K562 (cell line): Measurements from ENCODE around the gene SELENOW. TPM values are rescaled to one million over a fixed set of nuclear protein-coding genes. Genes with fewer than 3 reads are reported as not detected.
A peak's percentile ranks its signal among the peaks of the same experiment; 100 is the strongest.

ENCODE experiments used
- ATAC-seq: fragments of 200-7000 bp; cut with Tn5 transposase; 3 replicates; pipeline ENCODE4 v1.9.1; 2020; ENCODE audit warnings: moderate library complexity
- BruUV-seq: library from RNA; stranded (reverse); fragments of 400-500 nt; replicated peaks from 2 replicates; lab custom pipeline; 2021; lab: Mats Ljungman, UMichigan
- CTCF ChIA-PET: fragments of 300-600 bp; formaldehyde crosslinking; extraction: SDS; loops from one replicate; lab custom pipeline; 2021; ENCODE audit warnings: low intra/inter-chr PET ratio; lab: Yijun Ruan, JAX
- POLR2A ChIA-PET: fragments of 300-600, 350-650 bp; sonication (Branson Sonifier 250); formaldehyde crosslinking; extraction: SDS; loops from one replicate; lab custom pipeline; 2021; ENCODE audit warnings: antibody characterized with exemption, inconsistent platforms; lab: Yijun Ruan, JAX
- DNase-seq, 4 experiments: peaks; one replicate each; pipeline versions ENCODE4 v3.0.0 to v3.0.0-alpha.2; 2011 to 2018; ENCODE audit warnings: low spot score in 3 of 4, mixed read lengths in 3 of 4; ENCODE audit errors: extremely low read depth in 1 of 4
- FAIRE-seq: peaks from 2 replicates; lab custom pipeline; 2011; peaks lifted over from hg19 to GRCh38; lab: Jason Lieb, UNC
- H2AFZ ChIP-seq: 2 replicates; pipeline ENCODE4 v1.6.0; 2011; ENCODE audit warnings: low read depth, low read length, control low read depth, inconsistent platforms
- H3K27ac ChIP-seq: fragments of 200-600 bp; 3 replicates; pipeline ENCODE4 v1.8.0; 2011; ENCODE audit warnings: low read depth, mild to moderate bottlenecking, control low read depth, inconsistent platforms, low read length, moderate library complexity, mixed read lengths; ENCODE audit errors: extremely low read depth
- H3K27me3 ChIP-seq, 2 experiments: fragments of 300-600 bp in 1 of 2; 2 replicates in 1 of 2; 3 replicates in 1 of 2; pipeline versions ENCODE4 v1.6.0 to v1.8.0; 2011; ENCODE audit warnings: inconsistent platforms in 2 of 2, low read length in 2 of 2, mild to moderate bottlenecking in 1 of 2, mixed read lengths in 1 of 2, moderate library complexity in 1 of 2; ENCODE audit not compliant: control insufficient read depth in 2 of 2, insufficient read depth in 2 of 2
- H3K36me3 ChIP-seq: fragments of 300-600 bp; 3 replicates; pipeline ENCODE4 v1.8.0; 2011; ENCODE audit warnings: mild to moderate bottlenecking, low read length, inconsistent platforms; ENCODE audit not compliant: control insufficient read depth, insufficient read depth
- H3K4me1 ChIP-seq, 2 experiments: fragments of 200-600 bp in 1 of 2; replicated peaks in 1 of 2; 2 replicates in 1 of 2; 3 replicates in 1 of 2; pipeline versions ENCODE4 v1.5.1 to v1.8.0; 2011; ENCODE audit warnings: inconsistent platforms in 2 of 2, low read length in 2 of 2, mild to moderate bottlenecking in 1 of 2, mixed read lengths in 1 of 2, moderate library complexity in 1 of 2; ENCODE audit not compliant: control insufficient read depth in 2 of 2, insufficient read depth in 2 of 2
- H3K4me2 ChIP-seq: 2 replicates; pipeline ENCODE4 v1.6.1; 2011; ENCODE audit warnings: low read length, control low read depth, inconsistent platforms, mixed read lengths; ENCODE audit not compliant: insufficient read depth
- H3K4me3 ChIP-seq: fragments of 200-600 bp; sonication (generic), shearing (Covaris generic); 2 replicates; pipeline ENCODE4 v1.5.1; 2016; ENCODE audit warnings: control low read depth, inconsistent platforms
- H3K79me2 ChIP-seq: fragments of 200-600 bp; 3 replicates; pipeline ENCODE4 v1.8.0; 2011; ENCODE audit warnings: low read length, inconsistent platforms; ENCODE audit not compliant: control insufficient read depth, insufficient read depth
- H3K9ac ChIP-seq, 2 experiments: 2 replicates each; pipeline versions ENCODE4 v1.6.0 to v1.6.1; 2011; ENCODE audit warnings: low read depth in 2 of 2, low read length in 2 of 2, control low read depth in 1 of 2, inconsistent platforms in 1 of 2, mild to moderate bottlenecking in 1 of 2, mixed read lengths in 1 of 2; ENCODE audit not compliant: insufficient read depth in 1 of 2
- H3K9me1 ChIP-seq: one replicate; pipeline ENCODE4 v1.6.0; 2011; ENCODE audit warnings: inconsistent platforms, mild to moderate bottlenecking, low read length, moderate library complexity; ENCODE audit not compliant: control insufficient read depth, insufficient read depth
- H3K9me3 ChIP-seq: replicated peaks from 2 replicates; pipeline ENCODE4 v1.5.1; 2011; ENCODE audit warnings: low read depth, low read length, inconsistent platforms; ENCODE audit not compliant: control insufficient read depth, insufficient read depth
- H4K20me1 ChIP-seq: replicated peaks from 2 replicates; pipeline ENCODE4 v1.6.1; 2011; ENCODE audit warnings: low read length, inconsistent platforms, mixed read lengths; ENCODE audit not compliant: control insufficient read depth, insufficient read depth
- CEBPB ChIP-seq: fragments of 450-650 bp; IDR thresholded peaks from 2 replicates; pipeline ENCODE4 v1.6.1; 2016; ENCODE audit warnings: missing genetic modification characterization, missing compliant biosample characterization
- ETV5 ChIP-seq: sonication (generic); formaldehyde crosslinking; IDR thresholded peaks from 2 replicates; pipeline ENCODE4 v1.4.0; 2020; ENCODE audit warnings: low read depth, mild to moderate bottlenecking, missing genetic modification reagents
- HINFP ChIP-seq: fragments of 450-650 bp; conservative IDR thresholded peaks from 2 replicates; pipeline ENCODE4 v1.6.1; 2016; ENCODE audit warnings: missing genetic modification characterization, low read depth, mild to moderate bottlenecking, control low read depth, missing compliant biosample characterization
- HMG20B ChIP-seq: fragments of 250-450 bp; sonication (Bioruptor Pico); IDR thresholded peaks from 2 replicates; pipeline ENCODE4 v1.5.0; 2021; ENCODE audit warnings: mild to moderate bottlenecking
- MCM5 ChIP-seq: fragments of 450-650 bp; IDR thresholded peaks from 2 replicates; pipeline ENCODE4 v1.6.1; 2016; ENCODE audit warnings: low read depth
- MEF2D ChIP-seq: conservative IDR thresholded peaks from 2 replicates; pipeline ENCODE4 v1.6.1; 2016; ENCODE audit warnings: low read depth, missing genetic modification characterization, missing compliant biosample characterization
- NCOR1 ChIP-seq: fragments of 450-650 bp; IDR thresholded peaks from 2 replicates; pipeline ENCODE4 v1.6.1; 2016; ENCODE audit warnings: mild to moderate bottlenecking, moderate library complexity
- POLR2B ChIP-seq: fragments of 450-650 bp; IDR thresholded peaks from 2 replicates; pipeline ENCODE4 v1.6.1; 2018; ENCODE audit warnings: low read depth; ENCODE audit not compliant: partially characterized antibody
- RCOR1 ChIP-seq, 2 experiments: IDR thresholded peaks; 2 replicates each; pipeline ENCODE4 v1.6.1; 2012; ENCODE audit warnings: low read depth in 2 of 2, low read length in 2 of 2, borderline replicate concordance in 1 of 2, improper control_type of control experiment in 1 of 2
- SMARCB1 ChIP-seq: IDR thresholded peaks from 2 replicates; pipeline ENCODE4 v1.6.1; 2011; ENCODE audit warnings: improper control_type of control experiment, low read depth; ENCODE audit not compliant: insufficient read length
- TAF15 ChIP-seq: fragments of 200-400 bp; formaldehyde crosslinking; IDR thresholded peaks from 2 replicates; pipeline ENCODE4 v1.6.1; 2017; ENCODE audit warnings: mild to moderate bottlenecking, low read depth, low read length, moderate library complexity
- UBTF ChIP-seq, 2 experiments: IDR thresholded peaks; 2 replicates each; pipeline ENCODE4 v1.6.1; 2012; ENCODE audit warnings: improper control_type of control experiment in 2 of 2, low read depth in 2 of 2, low read length in 2 of 2, borderline replicate concordance in 1 of 2
- ZMIZ1 ChIP-seq, 2 experiments: fragments of 150-350 bp in 1 of 2; IDR thresholded peaks; 2 replicates each; pipeline ENCODE4 v1.6.1; 2012 to 2016; ENCODE audit warnings: low read depth in 2 of 2, low read length in 2 of 2, mild to moderate bottlenecking in 1 of 2, moderate library complexity in 1 of 2
- ZNF174 ChIP-seq: fragments of 250-450 bp; sonication (Bioruptor Pico); IDR thresholded peaks from 2 replicates; pipeline ENCODE4 v1.4.0; 2020; ENCODE audit warnings: mild to moderate bottlenecking
- WGBS: fragments of 100-300 bp; shearing (Covaris generic); methylation state at CpG from one replicate; pipeline ENCODE4 v1.1.6; 2016; ENCODE audit warnings: low coverage, mixed read lengths; ENCODE audit not compliant: insufficient coverage; ENCODE audit errors: missing lambda C conversion rate; 5-methylcytosine and 5-hydroxymethylcytosine counted together
- in situ Hi-C: fragments of 300-500 bp; cut with MboI; formaldehyde crosslinking; loops from 4 replicates; pipeline ENCODE4 v1.15.0; 2018; ENCODE audit warnings: inconsistent platforms, mixed read lengths
- intact Hi-C: fragments of 100-400 bp; cut with micrococcal nuclease; formaldehyde crosslinking; loops from 2 replicates; pipeline ENCODE4 v1.14.2; 2022
- polyA plus RNA-seq, 8 experiments: library from polyadenylated mRNA; depleted of rRNA in 4 of 8; stranded (reverse) in 5 of 8; unstranded in 3 of 8; fragments of >200 nt; fragmentation: Nextera tagmentation in 2 of 8; fragmentation: Illumina TruSeq in 1 of 8; extraction: Ambion mirVana in 2 of 8; extraction: Trizol in 1 of 8; gene quantifications; 2 replicates each; pipeline versions ENCODE4 v1.2.1 to v1.2.3, GENCODE V29; 2011 to 2014; ENCODE audit warnings: inconsistent platforms in 1 of 8, missing spikeins in 1 of 8
- total RNA-seq, 7 experiments: library from RNA; depleted of rRNA in 6 of 7; stranded (reverse); fragments of >200 nt in 6 of 7; fragmentation: Illumina TruSeq in 2 of 7; extraction: Trizol in 2 of 7; gene quantifications; 2 replicates each; pipeline versions ENCODE4 v1.2.1 to v1.2.3, GENCODE V29; 2011 to 2021; ENCODE audit warnings: low replicate concordance in 1 of 7
- TF ChIP-seq, protein P1 (sequence below): fragments of 450-650 bp; IDR thresholded peaks from 2 replicates; pipeline ENCODE4 v1.6.1; 2016; ENCODE audit warnings: low read depth, mild to moderate bottlenecking, moderate library complexity

The SELENOW gene
- total and polyA plus RNA-seq, 9 of the 15 experiments (the other 6 are each of a cell fraction or from before 2014, with no cell fraction given): 91.9 to 279 (median 156) TPM

- Histone ChIP-seq H3K4me1 (peaks cover 5 to 25% of the 10 kb centered on the region in 2 experiments; a peak in 3 of 5 replicates), H3K9me1 (no peaks in the 10 kb centered on the region), H2AFZ (no peak overlapping the region), H3K36me3 (no peaks in the 10 kb centered on the region), H3K27ac (no peak overlapping the region), H3K79me2 (no peaks in the 10 kb centered on the region), H4K20me1 (peaks cover 2% of the 10 kb centered on the region; the same call in 1 of the 2 replicates), H3K27me3 (no peaks in the 10 kb centered on the region), H3K4me2 (no peak overlapping the region), H3K9ac (peak overlapping the region in 1 of 2 experiments; percentile 60; a peak in 1 of 4 replicates), H3K9me3 (no peaks in the 10 kb centered on the region), H3K4me3 (no peak overlapping the region)
- CTCF ChIA-PET: interaction anchor here (2.0 to 2.2 kb wide), 2 partner anchors 22 to 24 kb away, joined by 9 to 30 read pairs; no protein-coding TSS in a partner anchor
- intact Hi-C loops: loop anchor here (1.0 kb wide), 1 partner anchor 22 kb away; no protein-coding TSS in a partner anchor
- DNase-seq (no peak), FAIRE-seq (no peak), ATAC-seq (no peak)
- no TSS peak for BruUV-seq
- 52% methylated on average over 6 of the region's 7 CpGs for WGBS
- POLR2A ChIA-PET: interaction anchor here (1.0 to 2.5 kb wide), 4 partner anchors 10 to 23 kb away, joined by 3 to 15 read pairs (median 5); partner anchors contain the start of gene NOP53
- in situ Hi-C loops: no loop called here
- TF ChIP-seq ZMIZ1 (IDR thresholded peaks at IDR 0.05; ENCODE audit: low read depth in 2 of 2, low read length in 2 of 2) (no peak), RCOR1 (IDR thresholded peaks at IDR 0.05; ENCODE audit: borderline replicate concordance in 1 of 2, low read depth in 2 of 2, low read length in 2 of 2) (no peak), CEBPB (no peak), TAF15 (no peak), UBTF (IDR thresholded peaks at IDR 0.05; ENCODE audit: borderline replicate concordance in 1 of 2, low read depth in 2 of 2, low read length in 2 of 2) (no peak), HINFP (no peak), NCOR1 (no peak), POLR2B (no peak), ZNF174 (CRISPR knock-in tag) (no peak), HMG20B (CRISPR knock-in tag) (no peak), ETV5 (CRISPR knock-in tag) (no peak), MCM5 (no peak), MEF2D (tag) (no peak), SMARCB1 (no peak)
- TF ChIP-seq, protein P1, sequence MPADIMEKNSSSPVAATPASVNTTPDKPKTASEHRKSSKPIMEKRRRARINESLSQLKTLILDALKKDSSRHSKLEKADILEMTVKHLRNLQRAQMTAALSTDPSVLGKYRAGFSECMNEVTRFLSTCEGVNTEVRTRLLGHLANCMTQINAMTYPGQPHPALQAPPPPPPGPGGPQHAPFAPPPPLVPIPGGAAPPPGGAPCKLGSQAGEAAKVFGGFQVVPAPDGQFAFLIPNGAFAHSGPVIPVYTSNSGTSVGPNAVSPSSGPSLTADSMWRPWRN: no peak
Observed at GRCh38 chr19:47766359-47766620, 12.2 kb upstream of the SELENOW start.
